GM18517 (cell line): ENCODE data around the gene RNF114.
"Not testable (repeated sequence)": the region's sequence is repeated elsewhere in the genome, so short reads cannot be mapped to it uniquely, and the experiment has no call there.

ENCODE experiments used
- ATAC-seq: cut with Tn5 transposase; IDR thresholded peaks from one replicate; pipeline ENCODE4 v1.9.1; 2021; ENCODE audit warnings: mild to moderate bottlenecking, moderate library complexity; ENCODE audit not compliant: unreplicated experiment

Gene RNF114

GRCh38 chr20:49961413-49961812, 25.2 kb downstream of the RNF114 start:
- no peak for ATAC-seq

GRCh38 chr20:49964964-49965780, 29.0 kb downstream of the RNF114 start:
- no peak for ATAC-seq

- no peak for ATAC-seq
Observed at GRCh38 chr20:49965781-49966305, 29.6 kb downstream of the RNF114 start.

GRCh38 chr20:49966861-49967260, 30.7 kb downstream of the RNF114 start:
- no peak for ATAC-seq

GRCh38 chr20:49969234-49969633, 33.0 kb downstream of the RNF114 start:
- no peak for ATAC-seq

- ATAC-seq = no peak
Observed at GRCh38 chr20:49969946-49970345, 33.7 kb downstream of the RNF114 start.

- ATAC-seq = no peak
Observed at GRCh38 chr20:49970498-49970897, 34.3 kb downstream of the RNF114 start.

- ATAC-seq = no peak
Observed at GRCh38 chr20:49973981-49974380, 37.8 kb downstream of the RNF114 start.

GRCh38 chr20:49976542-49976941, 40.3 kb downstream of the RNF114 start:
- ATAC-seq = no peak

GRCh38 chr20:49977740-49978139, 41.5 kb downstream of the RNF114 start:
- not testable (repeated sequence) for ATAC-seq

- no peak for ATAC-seq
Observed at GRCh38 chr20:49978685-49979029, 42.5 kb downstream of the RNF114 start.

- no peak for ATAC-seq
Observed at GRCh38 chr20:49979030-49979832, 43.0 kb downstream of the RNF114 start.

GRCh38 chr20:49980140-49981008, 44.2 kb downstream of the RNF114 start:
- no peak for ATAC-seq

- no peak for ATAC-seq
Observed at GRCh38 chr20:49981218-49982071, 45.2 kb downstream of the RNF114 start.

GRCh38 chr20:49982072-49982345, 45.8 kb downstream of the RNF114 start:
- no peak for ATAC-seq

- ATAC-seq = peak; percentile 60
Observed at GRCh38 chr20:49982346-49983122, 46.3 kb downstream of the RNF114 start, which contains the start of gene SNAI1. SNAI1 (plus strand) TSS chr20:49982980; CDS start chr20:49983060, 80 bp downstream.

- ATAC-seq = no peak
Observed at GRCh38 chr20:49983123-49983847, 47.1 kb downstream of the RNF114 start.

- ATAC-seq = no peak
Observed at GRCh38 chr20:49983848-49984408, 47.7 kb downstream of the RNF114 start.
